T-helper 2 cell (primary cell): ENCODE results near the gene UGT1A5.

ENCODE experiments used
- DNase-seq, 5 experiments: peaks; one replicate each; pipeline versions ENCODE4 v3.0.0 to v3.0.0-alpha.2; 2012 to 2022

Gene UGT1A5

DNA sequence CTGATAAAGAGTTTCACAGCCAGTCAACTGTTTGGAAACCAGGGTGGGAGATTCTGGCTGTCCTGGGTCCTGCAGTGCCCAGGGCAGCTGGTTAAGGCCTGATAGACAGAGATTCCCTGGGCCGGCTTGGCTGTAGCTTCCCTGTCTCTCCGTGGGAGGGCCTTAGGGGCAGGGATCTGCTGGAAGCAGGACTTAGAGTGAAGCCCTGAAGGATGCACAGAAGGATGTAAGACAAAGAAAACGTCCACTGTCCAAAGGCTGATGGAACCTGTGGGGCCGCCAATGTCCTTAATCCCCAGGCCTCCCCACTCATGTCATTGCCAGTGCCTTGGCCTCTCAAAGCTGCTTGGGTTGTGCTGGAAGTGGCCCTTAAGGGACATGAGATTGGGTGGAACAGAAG lies 98.4 kb downstream of the UGT1A5 start:
- DNase-seq: no peak

DNA sequence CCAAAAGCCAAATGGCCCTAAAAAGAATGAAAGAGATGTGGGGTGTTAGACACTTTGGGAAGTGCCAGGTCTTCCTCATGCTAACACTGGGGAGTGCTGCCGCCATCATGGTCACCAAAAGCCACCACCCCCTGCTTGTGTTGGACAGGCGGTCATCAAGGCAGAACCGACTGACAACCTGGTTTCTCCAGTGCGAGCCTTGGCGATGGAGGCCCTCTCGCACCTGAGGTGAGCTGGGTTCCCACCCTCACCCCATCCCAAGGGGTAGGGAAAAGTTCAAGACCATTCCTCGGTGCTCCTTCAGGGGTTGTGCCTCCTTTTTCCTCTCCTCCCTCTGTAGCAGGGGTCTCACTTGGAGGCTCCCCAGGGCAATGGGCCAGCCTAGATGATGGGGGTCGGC lies 99.0 kb downstream of the UGT1A5 start:
- DNase-seq: no peak

DNA sequence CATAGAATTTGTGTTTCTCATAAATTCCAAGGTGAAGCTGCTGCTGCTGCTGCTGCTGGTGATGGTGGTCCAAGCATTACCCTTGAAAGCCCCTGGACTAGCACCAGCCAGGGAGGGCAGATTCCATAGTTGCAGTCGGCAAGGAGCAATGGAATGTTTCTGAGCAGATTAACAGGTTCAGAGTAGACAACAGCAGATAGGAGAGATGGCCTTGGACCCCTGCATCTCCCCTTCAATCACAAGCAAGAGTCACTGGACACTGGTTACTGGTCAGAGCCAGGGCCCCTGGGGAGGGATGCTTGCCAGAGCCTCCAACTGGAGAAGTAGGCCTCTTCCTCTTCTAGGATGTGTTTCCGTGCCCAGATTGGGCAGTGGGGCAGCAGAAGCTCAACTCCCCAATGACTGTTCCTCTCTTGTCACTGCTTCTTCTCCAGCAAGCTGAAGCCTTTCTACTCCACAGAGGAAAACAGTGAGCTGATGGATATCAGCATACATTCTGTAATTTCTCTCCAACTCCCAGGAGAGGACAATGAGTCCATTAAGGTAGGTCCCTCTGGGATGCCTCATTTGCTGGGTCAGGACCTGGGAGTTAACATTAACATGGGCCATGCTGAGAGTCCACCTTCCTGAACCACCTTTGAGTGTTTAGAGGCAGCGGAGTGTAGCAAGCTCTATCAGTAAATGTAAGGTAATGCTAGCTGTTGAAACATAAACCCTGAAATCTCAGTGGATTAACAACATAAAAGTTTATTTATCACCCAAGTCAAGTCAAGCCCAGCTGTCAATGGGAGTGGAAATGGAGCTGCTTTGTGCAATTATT lies 100.7 kb downstream of the UGT1A5 start:
- no peak for DNase-seq

DNA sequence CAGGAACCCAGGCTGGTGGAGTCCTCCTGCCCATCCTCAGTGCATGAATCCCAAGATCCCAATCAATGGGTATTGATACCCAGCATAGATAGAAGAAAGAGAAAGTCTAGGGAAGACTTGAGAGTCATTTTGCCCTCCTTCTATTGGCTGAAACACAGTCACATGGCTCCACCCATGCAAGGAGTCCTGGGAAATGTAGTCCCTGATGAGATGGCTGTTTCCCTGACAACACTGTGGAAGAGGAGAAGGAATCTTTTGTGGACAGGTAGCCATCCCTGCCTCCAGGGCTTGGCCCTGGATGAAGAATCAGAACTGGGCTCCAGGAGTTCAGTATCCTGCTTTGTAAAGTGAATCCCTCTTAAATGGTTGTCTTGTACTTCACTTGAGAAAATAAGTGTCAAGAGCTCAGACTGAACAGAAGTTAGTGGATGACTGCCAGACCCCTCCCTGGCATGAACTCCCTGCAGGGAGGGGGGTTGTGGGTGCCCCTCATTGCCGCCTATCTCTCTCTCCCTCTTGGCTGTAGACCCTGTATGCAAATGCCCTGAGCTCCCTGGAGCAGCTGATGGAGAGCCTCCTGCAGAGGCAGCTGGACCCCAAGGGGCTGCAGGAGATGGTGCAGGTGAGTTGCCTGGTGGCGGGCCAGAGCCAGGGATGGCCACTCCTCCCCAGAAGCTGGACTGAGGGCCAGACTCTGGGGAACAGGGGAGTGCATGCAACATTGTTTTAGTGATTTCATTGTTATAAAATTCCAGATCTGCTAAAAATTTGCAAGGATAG lies 101.5 kb downstream of the UGT1A5 start:
- no peak for DNase-seq

DNA sequence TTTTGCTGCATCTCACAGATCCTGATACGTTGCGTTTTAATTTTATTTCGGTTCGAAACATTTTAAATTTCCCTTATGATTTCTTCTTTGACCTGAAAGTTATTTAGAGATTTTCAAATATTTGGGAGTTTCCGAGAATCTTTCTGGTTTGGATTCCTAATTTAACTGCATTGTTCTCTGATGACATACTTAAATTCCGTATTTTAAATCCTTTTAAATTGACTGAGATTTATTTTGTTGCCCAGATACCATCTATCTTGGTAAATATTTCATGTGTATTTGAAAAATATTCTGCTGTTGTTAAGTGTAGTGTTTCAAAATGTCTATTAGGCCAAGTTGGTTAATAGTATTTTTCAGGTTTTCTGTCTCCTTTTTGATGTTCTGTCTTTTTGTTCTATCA lies 103.2 kb downstream of the UGT1A5 start:
- no peak for DNase-seq

DNA sequence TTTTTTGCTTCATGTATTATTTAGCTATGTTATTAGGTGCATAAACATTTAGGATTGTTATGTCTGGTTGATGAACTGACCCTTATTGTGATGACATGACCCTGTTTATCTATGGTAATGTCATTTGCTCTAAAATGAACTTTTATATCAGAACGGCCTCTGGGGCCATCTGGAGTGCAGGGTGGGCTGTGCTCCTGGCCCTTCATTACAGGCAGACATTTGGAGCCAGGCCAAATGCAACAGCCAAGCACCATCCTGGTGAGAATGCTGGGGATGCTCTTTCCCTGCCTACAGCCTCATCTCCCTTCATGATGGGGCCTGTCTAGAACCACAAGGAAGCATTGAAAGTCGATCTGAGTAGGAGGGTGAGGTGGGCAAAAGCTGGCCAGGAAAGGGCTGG lies 103.6 kb downstream of the UGT1A5 start:
- DNase-seq: no peak

DNA sequence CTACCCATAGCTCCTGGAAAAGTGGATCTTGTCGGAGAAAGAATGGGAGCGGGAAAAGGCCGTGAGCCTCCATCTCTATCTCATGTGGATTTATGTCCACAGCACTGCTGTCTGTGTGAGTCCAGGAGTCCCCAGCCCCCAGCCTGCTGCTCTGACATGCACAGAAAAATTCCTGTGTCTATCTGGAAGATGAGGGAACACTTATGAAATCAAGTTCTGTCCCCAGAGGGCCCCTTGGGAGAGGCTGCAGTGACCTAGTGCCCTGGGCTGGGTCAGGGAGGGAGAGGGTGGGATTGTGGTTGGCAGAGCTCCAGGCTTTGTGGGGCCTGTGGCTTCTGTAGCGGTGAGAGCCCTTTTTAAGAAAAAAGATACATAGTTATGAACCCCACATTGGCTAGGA lies 104.1 kb downstream of the UGT1A5 start:
- DNase-seq: no peak

DNA sequence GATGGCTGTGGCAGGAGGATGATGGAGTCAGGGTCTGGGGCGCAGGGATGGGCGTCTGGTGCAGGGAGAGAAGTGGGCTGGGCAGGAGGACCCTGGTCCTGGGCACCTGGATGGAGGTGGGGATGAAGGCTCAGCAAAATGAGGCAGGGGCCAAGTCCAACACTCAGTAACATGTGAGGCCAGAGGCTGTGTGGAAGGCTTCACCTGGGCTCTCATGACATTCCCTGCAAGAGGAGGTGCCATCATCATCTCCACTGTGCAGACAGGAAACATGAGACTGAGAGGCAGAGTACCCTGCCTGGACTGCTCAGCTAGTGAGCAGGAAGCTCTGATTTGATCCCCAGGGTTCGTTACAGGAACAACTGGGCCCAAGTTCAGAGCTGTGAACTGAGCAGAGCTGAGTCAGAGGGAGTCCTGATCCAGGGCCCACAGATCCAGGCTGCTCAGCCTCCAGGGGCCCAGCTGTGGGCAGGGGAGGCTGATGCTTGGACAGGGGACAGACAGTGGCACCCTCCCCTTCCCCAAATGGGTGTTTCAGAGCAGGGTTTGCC lies 104.7 kb downstream of the UGT1A5 start:
- DNase-seq: no peak

DNA sequence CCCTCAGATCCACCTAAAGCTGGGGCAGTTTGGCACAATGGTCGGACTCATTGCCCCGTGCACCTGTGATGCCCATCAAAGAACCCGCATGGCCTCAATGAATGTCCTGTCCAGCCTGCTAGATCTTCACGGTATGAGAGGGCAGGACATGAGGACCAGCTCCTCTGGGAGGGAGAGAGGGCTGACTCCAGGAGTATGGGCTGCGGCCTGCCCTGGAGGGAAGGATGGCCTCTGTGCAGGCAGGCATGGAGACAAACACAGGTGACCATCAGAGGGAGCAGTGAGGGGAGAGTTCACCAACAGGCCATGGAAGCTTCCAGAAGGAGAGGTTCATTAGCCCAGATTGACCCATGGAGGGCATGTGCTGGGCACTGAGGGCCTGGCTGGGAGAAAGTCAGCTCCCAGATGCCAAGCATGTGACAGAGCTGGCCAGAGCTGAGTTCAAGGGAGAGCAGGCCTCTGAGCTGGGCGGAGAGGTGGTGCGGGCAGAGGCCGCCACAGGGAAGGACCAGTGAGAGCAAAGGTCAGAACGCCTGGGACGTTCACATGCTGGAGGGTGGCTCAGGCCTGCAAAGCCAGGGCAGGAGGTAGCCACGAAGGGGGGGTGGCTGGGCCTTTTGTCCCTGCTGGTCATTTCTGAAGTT lies 105.4 kb downstream of the UGT1A5 start:
- DNase-seq: no peak

DNA sequence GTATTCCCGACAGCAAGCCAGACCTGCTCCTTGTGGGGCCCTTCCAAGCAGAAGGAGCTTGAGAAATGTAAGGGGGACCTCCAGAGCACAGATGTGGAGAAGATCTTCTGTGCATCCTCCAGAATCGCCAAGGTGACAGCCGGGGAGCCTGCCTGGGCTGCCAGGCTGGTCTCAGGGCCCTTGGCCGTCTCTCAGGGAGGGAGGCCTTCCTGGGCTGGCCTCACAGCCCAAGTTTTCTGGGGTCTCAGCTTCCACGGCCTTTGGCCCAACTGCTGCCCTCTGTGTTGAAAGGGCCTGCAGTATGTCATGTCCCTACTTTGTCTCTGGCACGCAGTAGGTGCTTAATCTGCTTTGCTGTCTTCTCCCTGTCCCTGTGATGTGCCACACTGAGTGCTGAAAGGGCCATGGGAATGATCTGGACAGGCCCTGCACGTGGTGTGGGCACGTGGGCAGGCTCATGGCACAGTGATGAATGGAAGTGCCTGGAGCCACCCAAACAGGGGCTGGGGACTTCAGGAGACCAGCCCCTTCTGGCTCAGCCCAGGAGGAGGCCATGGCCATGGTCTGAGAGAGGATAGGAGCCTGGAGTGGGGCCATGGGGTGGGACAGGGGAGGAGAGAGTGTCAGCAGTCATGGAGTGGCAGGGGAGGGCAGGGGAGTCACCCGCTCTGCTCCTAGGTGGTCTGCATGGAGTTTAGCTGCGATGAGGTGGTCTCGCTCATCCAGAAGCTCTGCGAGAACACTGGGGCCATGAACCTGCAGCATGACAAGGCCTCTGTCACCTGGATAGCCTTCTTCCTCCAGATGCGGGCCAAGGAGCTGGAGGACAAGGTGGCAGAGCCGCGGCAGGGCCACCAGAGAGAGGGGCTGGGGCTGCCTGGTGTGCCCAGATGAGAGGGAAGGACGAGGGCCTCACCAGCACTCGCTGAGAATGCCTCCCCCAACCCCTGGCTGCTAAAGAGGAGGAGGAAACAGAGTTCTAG lies 106.2 kb downstream of the UGT1A5 start:
- DNase-seq: no peak

DNA sequence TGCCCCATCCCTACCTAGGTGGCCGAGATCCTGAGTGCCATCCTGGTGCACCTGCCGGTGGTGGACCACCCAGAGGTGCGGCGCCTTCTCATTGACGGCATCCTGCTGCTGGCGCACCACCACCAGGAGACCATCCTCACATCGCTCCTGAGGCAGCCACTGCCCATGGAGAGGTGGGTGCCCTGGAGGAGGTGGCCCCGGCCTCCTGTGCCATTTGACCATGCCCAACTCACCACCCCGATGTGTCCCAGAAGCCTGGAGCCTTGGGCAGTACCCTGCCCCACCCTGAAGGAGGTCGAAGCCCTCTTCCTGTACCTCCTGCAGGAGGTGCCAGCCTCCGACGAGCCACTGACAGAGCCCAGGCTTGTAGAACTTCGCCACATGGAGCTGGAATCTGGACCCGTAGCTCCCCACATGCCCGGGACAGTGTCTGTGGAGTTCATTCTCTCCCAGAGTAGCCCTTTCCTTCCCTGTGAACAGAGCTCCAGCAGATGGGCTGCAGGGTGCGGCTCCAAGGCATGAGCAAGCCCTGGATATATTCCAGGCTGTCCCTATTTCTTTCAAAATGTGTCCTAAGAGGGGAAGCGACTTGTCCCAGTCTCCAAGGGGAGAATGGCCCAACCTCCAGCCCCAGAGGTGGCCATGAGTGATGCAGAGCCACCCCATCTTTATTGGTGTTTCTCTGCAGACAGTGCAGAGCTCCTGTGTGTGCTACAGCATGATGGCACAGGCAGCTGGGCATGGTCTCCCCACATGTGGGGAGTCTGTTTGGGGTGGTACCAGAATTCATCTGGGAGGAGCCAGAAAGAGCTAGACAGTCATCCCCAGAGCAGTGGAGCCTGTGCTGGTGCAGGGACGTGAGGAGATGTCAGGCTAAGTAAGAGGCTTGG lies 107.4 kb downstream of the UGT1A5 start:
- no peak for DNase-seq

DNA sequence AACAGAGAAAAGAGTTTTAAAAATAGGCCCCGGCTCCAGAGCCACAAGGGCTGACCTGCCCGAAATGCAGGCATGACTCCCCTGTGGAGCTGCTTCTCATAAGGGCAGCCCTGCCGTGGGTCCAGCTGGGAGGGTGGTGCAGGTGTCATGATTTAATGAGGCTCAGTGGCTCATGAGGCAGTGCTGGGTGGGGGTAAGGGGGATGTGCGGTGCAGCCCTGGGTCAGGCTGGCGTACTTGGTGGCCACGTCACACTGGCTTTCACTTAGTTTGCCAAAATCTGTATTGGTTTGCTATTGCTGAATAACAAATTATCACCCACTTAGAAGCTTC lies 108.0 kb downstream of the UGT1A5 start:
- no peak for DNase-seq

DNA sequence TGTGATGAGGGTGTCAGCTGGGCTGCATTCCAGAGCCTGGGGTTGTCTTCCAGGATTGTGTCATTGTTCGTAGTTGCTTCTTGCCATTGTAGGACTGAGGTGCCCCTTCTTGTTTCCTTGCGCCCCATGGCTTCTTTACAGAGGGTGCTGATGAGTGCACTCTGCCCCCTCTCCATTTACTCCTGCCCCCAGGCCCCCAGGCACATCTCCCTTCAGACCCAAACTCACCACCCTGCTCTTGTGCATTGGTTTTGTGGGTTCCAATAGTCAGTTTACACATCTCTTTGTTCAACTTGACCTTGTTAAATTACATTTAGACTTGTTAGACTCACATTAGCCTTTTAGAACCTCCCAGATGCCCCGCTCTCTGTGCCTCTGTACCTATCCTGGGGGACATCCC lies 108.5 kb downstream of the UGT1A5 start:
- DNase-seq: no peak

DNA sequence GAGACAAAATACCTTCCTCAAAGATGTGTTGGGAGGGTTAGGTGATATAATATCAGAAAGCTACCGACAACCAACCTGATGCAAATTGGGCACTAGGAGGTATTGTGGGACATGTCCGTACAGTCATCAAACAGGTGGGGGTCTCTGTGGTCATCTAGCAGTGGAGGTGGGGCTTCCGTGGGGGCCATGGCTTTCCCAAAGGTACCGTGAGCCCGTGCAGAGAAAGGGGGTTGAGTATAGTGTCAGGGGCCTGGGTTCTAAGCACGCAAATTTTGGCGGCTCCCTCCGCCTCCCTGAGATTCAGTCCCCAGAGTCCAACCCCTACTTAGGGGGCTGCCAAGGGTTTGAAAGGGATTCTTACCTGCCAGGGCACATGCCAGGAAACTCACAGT lies 109.0 kb downstream of the UGT1A5 start:
- DNase-seq: no peak

DNA sequence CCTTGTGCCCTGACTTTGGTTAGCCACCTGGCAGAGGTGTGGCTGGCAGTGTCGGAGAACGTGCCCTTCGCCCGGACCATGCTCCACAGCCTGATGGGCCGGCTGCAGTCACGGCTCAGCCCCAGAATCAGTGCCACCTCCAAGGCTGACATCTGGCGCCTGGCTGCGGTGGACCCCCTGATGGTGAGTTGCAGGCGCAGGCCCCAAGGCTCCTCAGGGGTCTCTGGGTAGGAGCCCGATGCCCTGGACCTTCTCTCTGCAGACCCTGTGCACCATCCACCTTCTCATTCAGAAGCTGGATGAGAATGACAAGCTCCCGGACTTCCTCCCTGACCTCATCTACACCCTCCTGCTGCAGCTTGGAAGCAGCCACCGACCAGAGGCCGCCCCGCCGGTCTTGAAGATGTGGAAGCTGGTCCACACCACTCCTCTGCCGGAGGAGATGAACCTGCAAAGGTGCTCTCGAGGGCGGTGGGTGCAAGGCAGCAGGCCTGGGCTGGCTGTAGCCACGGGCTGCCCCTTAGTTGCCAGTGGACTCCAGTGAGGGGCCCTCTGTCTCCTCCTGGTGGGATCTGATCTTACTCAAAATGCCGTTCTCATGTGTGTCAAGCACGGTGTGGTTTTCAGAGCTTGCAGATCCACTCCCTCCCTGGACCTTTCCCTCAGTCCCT lies 109.5 kb downstream of the UGT1A5 start:
- DNase-seq: no peak
